DND-41 (cell line): ENCODE results near the gene DPP6.

Experiments used
- EZH2 ChIP-seq: IDR thresholded peaks from 3 replicates; pipeline ENCODE4 v1.6.1; 2012; ENCODE audit warnings: borderline replicate concordance, low read depth, mild to moderate bottlenecking, moderate library complexity, low read length, inconsistent platforms; ENCODE audit not compliant: severe bottlenecking
- TF ChIP-seq, protein P1 (sequence below): IDR thresholded peaks from 2 replicates; pipeline ENCODE4 v1.5.1; 2012; ENCODE audit warnings: borderline replicate concordance, low read length, moderate library complexity, mild to moderate bottlenecking; ENCODE audit not compliant: poor library complexity, severe bottlenecking; ENCODE audit errors: extremely low read depth

DNA sequence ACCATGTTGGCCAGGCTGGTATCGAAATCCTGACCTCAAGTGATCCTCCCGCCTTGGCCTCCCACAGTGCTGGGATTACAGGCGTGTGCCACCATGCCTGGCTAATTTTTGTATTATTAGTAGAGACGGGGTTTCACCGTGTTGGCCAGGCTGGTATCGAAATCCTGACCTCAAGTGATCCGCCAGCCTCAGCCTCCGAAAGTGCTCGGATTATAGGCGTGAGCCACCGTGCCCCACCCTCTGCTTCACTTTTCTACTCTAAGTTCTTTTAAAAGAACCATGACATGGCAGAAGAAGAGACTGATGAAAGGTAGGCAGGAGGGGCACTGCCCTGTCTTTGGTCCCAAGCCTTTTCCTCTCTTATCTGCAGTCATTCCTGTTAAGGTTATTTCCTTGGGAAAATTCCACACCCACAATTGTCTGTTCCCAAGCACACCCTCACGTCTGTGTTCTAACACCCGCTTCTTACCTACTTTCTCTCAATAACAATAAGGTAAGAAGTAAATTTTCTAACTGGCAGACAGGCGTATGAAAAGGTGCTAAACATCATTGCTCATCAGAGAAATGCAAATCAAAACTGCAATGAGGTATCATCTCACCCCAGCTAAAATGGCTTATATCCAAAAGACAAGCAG, 291.7 kb downstream of the DPP6 start:
- TF ChIP-seq, protein P1, sequence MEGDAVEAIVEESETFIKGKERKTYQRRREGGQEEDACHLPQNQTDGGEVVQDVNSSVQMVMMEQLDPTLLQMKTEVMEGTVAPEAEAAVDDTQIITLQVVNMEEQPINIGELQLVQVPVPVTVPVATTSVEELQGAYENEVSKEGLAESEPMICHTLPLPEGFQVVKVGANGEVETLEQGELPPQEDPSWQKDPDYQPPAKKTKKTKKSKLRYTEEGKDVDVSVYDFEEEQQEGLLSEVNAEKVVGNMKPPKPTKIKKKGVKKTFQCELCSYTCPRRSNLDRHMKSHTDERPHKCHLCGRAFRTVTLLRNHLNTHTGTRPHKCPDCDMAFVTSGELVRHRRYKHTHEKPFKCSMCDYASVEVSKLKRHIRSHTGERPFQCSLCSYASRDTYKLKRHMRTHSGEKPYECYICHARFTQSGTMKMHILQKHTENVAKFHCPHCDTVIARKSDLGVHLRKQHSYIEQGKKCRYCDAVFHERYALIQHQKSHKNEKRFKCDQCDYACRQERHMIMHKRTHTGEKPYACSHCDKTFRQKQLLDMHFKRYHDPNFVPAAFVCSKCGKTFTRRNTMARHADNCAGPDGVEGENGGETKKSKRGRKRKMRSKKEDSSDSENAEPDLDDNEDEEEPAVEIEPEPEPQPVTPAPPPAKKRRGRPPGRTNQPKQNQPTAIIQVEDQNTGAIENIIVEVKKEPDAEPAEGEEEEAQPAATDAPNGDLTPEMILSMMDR: no peak
- TF ChIP-seq EZH2: no peak
